ENCODE results near the gene COPG1. TPM values are rescaled to one million over a fixed set of nuclear protein-coding genes. Genes with fewer than 3 reads are reported as not detected.

Gene COPG1
- total and polyA plus RNA-seq, 2 of the 13 experiments (the other 11 are each of a cell fraction or from before 2014, with no cell fraction given): 98.6 to 166 TPM

DNA sequence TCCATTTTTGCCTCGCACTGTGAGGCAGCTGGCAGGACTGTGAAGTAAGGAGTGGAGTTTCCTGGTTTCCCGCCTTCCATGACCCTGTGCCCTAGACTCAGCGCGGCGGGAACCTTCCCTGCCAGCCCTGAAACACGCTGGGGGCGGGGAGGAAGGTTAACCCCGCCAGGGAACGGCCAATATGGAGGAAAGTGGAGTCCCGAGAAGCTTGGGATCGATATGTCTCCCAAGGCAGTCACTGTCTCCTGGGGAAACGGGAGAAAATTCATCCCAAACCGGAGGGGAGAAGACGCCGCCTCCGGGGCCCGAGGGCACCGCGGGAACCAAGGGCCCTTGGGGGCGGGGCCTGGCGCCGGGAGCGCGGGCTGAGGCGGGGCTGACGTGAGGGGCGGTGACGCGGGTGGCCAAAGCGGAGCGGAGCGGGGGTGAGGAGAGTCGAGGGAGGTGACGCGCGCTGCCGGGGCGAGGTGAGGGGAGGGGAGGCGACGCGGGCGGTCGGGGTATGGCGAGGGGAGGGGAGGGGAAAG is 29.1 kb downstream of the COPG1 start, which contains the start of gene HMCES (continued):
- TF ChIP-seq KLF13 (CRISPR knock-in tag; IDR thresholded peaks at IDR 0.05) (no peak), HIVEP1 (CRISPR knock-in tag; IDR thresholded peaks at IDR 0.05) (0 out of 2 replicates have a peak, but pooled peaks have one; percentile 42), SIN3B (IDR thresholded peaks at IDR 0.05; ENCODE audit: low read length) (no peak), POLR2A (IDR thresholded peaks at IDR 0.05; ENCODE audit: insufficient read depth in 1 of 2, low read depth in 2 of 2, low read length in 2 of 2) (peak in 1 of 2 experiments; percentile 70; a peak in 1 of 4 replicates)
- TF ChIP-seq, protein P1, sequence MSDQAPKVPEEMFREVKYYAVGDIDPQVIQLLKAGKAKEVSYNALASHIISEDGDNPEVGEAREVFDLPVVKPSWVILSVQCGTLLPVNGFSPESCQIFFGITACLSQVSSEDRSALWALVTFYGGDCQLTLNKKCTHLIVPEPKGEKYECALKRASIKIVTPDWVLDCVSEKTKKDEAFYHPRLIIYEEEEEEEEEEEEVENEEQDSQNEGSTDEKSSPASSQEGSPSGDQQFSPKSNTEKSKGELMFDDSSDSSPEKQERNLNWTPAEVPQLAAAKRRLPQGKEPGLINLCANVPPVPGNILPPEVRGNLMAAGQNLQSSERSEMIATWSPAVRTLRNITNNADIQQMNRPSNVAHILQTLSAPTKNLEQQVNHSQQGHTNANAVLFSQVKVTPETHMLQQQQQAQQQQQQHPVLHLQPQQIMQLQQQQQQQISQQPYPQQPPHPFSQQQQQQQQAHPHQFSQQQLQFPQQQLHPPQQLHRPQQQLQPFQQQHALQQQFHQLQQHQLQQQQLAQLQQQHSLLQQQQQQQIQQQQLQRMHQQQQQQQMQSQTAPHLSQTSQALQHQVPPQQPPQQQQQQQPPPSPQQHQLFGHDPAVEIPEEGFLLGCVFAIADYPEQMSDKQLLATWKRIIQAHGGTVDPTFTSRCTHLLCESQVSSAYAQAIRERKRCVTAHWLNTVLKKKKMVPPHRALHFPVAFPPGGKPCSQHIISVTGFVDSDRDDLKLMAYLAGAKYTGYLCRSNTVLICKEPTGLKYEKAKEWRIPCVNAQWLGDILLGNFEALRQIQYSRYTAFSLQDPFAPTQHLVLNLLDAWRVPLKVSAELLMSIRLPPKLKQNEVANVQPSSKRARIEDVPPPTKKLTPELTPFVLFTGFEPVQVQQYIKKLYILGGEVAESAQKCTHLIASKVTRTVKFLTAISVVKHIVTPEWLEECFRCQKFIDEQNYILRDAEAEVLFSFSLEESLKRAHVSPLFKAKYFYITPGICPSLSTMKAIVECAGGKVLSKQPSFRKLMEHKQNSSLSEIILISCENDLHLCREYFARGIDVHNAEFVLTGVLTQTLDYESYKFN (CRISPR knock-in tag; conservative IDR thresholded peaks at IDR 0.05): 0 out of 2 replicates have a peak, but pooled peaks have one; percentile 15
- TF ChIP-seq, protein P2, sequence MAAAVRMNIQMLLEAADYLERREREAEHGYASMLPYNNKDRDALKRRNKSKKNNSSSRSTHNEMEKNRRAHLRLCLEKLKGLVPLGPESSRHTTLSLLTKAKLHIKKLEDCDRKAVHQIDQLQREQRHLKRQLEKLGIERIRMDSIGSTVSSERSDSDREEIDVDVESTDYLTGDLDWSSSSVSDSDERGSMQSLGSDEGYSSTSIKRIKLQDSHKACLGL (CRISPR knock-in tag; IDR thresholded peaks at IDR 0.05): no peak
- TF ChIP-seq, protein P3, sequence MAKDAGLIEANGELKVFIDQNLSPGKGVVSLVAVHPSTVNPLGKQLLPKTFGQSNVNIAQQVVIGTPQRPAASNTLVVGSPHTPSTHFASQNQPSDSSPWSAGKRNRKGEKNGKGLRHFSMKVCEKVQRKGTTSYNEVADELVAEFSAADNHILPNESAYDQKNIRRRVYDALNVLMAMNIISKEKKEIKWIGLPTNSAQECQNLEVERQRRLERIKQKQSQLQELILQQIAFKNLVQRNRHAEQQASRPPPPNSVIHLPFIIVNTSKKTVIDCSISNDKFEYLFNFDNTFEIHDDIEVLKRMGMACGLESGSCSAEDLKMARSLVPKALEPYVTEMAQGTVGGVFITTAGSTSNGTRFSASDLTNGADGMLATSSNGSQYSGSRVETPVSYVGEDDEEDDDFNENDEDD (CRISPR knock-in tag; IDR thresholded peaks at IDR 0.05; ENCODE audit: borderline replicate concordance): peak; percentile 92
- TF ChIP-seq, protein P4, sequence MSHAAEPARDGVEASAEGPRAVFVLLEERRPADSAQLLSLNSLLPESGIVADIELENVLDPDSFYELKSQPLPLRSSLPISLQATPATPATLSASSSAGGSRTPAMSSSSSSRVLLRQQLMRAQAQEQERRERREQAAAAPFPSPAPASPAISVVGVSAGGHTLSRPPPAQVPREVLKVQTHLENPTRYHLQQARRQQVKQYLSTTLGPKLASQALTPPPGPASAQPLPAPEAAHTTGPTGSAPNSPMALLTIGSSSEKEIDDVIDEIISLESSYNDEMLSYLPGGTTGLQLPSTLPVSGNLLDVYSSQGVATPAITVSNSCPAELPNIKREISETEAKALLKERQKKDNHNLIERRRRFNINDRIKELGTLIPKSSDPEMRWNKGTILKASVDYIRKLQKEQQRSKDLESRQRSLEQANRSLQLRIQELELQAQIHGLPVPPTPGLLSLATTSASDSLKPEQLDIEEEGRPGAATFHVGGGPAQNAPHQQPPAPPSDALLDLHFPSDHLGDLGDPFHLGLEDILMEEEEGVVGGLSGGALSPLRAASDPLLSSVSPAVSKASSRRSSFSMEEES (CRISPR knock-in tag; IDR thresholded peaks at IDR 0.05): peak; percentile 6; the same call in 1 of the 2 replicates
